Measurements from ENCODE around the gene MRPL52.
"Not testable (repeated sequence)": the region's sequence is repeated elsewhere in the genome, so short reads cannot be mapped to it uniquely, and the experiment has no call there.

MRPL52 gene

DNA sequence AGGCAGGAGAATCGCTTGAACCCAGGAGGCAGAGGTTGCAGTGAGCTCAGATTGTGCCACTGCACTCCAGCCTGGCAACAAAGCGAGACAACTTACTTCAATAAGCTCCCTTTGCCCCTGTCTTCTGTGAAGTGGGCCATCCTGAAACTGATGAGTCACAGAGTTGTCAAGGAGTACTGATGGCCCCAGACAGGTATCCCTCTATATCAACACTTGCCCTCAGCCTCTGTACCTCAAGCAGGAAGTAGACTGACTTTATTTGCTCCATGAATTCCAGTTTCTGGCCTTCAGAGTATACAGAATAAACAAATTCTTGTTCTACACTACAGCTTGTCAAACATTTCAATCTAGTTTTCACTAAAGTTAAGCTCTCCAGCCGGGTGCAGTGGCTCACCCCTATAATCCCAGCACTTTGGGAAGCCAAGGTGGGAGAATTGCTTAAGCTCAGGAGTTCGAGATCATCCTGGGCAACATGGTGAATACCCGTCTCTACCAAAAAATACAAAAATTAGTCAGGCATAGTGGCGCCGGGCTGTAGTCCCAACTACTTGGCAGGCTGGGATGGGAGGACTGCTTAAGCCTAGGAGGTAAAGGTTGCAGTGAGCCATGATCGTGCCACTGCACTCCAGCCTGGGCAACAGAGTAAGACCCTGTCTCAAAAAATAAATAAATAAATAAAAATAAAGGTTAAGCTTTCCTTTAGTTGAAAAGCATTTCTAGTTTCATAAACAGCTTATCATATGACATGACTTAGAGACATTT lies 25.5 kb downstream of the MRPL52 start:
- no peak for DNase-seq

DNA sequence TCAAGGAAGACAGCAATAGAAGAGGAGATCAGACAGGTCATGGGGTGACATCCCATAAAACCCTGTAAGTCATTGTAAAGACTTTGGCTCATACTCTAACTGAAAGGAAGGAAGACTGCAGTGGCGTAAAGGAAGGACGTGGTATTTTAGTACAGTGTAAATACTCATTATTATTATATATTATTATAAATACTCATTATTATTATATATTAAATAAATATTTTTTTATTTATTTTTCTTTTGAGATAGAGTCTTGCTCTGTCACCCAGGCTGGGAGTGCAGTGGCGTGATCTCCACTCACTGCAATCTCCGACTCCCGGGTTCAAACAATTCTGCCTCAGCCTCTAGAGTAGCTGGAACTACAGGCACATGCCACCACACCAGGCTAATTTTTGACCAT lies 26.7 kb downstream of the MRPL52 start:
- no peak for DNase-seq

DNA sequence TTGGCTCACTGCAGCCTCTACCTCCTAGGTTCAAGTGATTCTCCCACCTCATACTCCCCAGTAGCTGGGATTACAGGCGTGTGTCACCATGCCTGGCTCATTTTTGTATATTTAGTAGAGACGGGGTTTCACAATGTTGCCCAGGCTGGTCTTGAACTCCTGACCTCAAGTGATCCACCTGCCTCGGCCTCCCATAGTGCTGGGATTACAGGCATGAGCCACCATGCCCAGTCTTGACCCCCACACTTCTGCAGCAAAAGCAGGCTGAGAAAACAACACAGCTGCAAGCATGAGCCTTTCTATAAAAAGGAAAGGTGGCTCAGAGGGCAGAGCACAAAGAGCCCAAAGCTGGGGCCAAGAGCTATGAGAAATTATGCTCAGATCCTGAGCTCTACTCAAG lies 30.7 kb downstream of the MRPL52 start:
- DNase-seq = not testable (repeated sequence)

DNA sequence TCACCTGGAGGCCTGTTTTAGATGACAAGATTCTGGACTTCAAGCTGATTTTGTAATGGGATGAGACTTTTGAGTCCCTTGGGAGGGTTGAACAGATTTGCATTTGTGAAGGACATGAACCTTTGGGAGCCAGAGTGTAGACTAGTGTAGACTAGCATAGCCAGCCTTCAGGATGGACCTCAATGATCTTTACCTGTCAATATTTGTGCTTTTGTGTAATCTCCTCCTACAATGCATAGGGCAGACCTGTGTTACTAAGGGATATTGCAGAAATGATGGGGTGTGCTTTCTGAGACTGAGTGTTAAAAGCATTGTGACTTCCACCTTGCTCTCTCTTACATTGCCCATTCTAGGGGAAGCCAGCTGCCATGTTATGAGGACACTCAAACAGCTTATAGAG lies 32.0 kb downstream of the MRPL52 start:
- no peak for DNase-seq

GRCh38 chr14:22864979-22865378 lies 35.3 kb downstream of the MRPL52 start:
- DNase-seq = no peak

- DNase-seq = peak in 1 of 2 donors; percentile 40
These were observed 36.0 kb downstream of the MRPL52 start for GRCh38 chr14:22865424-22866405.

- DNase-seq = no peak
These were observed 37.2 kb downstream of the MRPL52 start for GRCh38 chr14:22866874-22867273.

- peak in 1 of 2 donors; percentile 52 for DNase-seq
These were observed 41.1 kb downstream of the MRPL52 start for GRCh38 chr14:22870811-22871223.

- DNase-seq = peak; percentile 86 to 89
These were observed 41.7 kb downstream of the MRPL52 start, which contains the start of gene LRP10 for GRCh38 chr14:22871224-22872032. Gene LRP10 (plus strand): TSS chr14:22871740. CDS start chr14:22872304, 564 bp downstream.

DNA sequence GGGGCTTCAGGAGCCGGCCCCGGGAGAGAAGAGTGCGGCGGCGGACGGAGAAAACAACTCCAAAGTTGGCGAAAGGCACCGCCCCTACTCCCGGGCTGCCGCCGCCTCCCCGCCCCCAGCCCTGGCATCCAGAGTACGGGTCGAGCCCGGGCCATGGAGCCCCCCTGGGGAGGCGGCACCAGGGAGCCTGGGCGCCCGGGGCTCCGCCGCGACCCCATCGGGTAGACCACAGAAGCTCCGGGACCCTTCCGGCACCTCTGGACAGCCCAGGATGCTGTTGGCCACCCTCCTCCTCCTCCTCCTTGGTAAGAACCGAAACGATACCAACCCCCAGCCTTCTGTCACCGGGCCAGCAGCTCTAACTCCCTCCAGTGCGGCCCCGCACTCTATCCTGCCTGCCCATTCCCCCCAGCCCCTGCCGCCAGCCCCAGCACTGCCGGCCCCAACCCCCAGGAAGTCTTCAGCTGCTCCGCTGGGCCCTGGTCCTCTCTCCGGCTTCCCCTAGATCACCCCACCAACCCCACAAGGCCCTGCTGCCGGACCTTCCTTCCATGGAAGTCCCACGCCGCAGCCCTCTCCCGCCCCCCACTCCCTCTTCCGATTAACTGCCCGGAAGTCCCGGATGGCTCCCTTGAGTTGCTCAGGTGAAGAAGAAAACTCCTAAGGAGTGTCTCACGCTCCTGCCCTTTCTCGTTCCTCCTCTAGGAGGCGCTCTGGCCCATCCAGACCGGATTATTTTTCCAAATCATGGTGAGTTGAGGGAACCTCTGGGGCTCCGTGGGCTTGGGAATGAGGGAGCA lies 42.5 kb downstream of the MRPL52 start:
- peak; percentile 59 to 91 for DNase-seq

DNA sequence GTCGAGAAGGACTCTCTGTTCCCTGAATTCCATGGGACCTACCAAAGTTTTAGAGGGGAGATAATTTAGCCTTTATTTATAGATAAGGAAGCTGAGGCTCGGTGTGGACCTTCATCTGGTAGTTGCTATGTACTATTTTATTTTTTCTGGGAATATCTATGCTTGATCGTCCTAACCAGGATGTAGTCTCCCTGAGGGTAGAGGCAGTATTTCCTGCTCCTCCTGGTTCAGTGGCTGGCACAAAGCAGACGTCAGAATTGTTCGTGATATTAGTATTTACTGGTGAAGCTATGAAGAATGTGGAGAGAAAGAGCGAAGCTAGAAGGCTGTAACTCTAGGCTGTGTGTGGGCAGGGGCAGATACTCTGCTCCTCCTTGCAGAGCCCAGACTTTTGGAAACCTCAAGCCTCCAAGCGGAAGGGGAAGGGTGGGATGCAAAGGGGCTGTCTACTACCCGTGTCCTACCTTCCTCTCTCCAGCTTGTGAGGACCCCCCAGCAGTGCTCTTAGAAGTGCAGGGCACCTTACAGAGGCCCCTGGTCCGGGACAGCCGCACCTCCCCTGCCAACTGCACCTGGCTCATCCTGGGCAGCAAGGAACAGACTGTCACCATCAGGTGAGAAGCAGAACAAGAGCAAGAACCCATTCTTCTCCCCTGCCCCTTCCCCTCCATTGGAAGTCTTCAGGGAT lies 43.3 kb downstream of the MRPL52 start:
- DNase-seq = no peak

GRCh38 chr14:22875003-22875747 lies 45.5 kb downstream of the MRPL52 start:
- DNase-seq = no peak

- DNase-seq = no peak
These were observed 46.1 kb downstream of the MRPL52 start for GRCh38 chr14:22875748-22876319.

DNA sequence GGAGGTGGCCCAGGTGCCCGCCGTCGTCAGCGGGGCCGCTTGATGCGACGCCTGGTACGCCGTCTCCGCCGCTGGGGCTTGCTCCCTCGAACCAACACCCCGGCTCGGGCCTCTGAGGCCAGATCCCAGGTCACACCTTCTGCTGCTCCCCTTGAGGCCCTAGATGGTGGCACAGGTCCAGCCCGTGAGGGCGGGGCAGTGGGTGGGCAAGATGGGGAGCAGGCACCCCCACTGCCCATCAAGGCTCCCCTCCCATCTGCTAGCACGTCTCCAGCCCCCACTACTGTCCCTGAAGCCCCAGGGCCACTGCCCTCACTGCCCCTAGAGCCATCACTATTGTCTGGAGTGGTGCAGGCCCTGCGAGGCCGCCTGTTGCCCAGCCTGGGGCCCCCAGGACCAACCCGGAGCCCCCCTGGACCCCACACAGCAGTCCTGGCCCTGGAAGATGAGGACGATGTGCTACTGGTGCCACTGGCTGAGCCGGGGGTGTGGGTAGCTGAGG lies 47.4 kb downstream of the MRPL52 start:
- DNase-seq = no peak

GRCh38 chr14:22878271-22879246 lies 48.9 kb downstream of the MRPL52 start:
- no peak for DNase-seq

DNA sequence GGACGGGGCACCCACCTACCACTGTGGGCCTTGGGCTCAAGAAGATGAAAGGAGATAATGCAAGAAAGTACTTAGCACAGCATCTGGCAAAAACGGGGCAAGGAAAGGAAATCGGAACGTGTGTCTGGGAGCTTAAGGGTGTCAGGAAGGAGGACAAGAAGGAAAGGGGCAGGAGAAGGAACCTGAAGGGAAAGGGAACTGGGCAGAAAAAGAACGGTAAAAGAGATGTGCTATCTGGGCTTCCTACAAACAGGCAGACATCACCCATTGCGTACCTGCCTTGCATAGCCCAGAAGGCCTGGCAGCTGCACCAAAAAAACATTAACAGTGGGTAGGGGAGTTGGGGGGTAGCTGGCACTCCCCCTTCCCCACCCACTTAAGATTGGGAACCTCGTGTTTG lies 52.4 kb downstream of the MRPL52 start:
- no peak for DNase-seq

DNA sequence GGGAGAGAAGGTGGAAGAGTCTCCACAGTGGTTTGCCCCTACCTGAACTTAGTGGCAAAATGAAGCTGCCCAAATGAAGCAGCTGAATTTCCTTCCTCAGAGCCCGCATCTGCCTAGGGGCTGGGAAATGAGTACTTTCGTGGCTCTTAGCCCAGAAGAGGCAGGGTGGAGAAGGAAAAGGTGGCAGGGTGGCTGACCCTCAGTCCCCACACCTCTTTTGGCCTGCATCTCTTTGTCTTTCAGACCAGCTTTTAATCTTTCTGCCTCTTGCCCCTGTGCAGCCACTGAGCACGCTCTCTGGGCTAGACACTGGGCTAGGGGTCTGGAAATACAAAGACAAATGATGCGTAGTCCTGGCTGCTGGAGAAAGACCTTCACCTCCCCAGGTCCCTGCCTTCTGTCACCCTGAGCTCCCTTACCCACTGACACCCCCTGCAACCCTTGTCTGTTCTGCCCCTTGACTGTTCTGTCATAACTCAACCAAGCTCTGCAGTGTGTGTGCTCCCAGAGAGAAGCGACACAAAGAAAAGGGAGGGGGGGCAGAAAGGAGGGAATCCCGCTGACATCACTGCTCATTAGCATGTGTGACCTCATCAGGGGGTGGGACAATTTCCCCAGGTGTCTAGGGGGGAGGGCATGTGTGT lies 53.0 kb downstream of the MRPL52 start:
- no peak for DNase-seq
